Activated T-helper 17 cell treated with anti-CD3 and anti-CD28 coated beads, Interleukin-2, amount 50 U/mL, for 72 hours (primary cell): Measurements from ENCODE around the gene PABPC1L. TPM values are rescaled to one million over a fixed set of nuclear protein-coding genes. Genes with fewer than 3 reads are reported as not detected.

ENCODE experiments used
- ATAC-seq: fragments of 150-1000 bp; cut with Tn5 transposase; replicated peaks from 2 replicates; pipeline ENCODE4 v1.10.0; 2021; ENCODE audit warnings: mild to moderate bottlenecking, moderate library complexity
- H3K27ac Mint-ChIP-seq: one replicate; pipeline ENCODE4 v1.8.0; 2022; ENCODE audit warnings: mixed read lengths
- H3K27me3 Mint-ChIP-seq: one replicate; pipeline ENCODE4 v1.8.0; 2022; ENCODE audit warnings: mixed read lengths
- H3K36me3 Mint-ChIP-seq: one replicate; pipeline ENCODE4 v1.8.0; 2022; ENCODE audit warnings: low read depth, mild to moderate bottlenecking, mixed read lengths
- H3K4me1 Mint-ChIP-seq: one replicate; pipeline ENCODE4 v1.8.0; 2022; ENCODE audit warnings: mixed read lengths
- H3K4me3 Mint-ChIP-seq: one replicate; pipeline ENCODE4 v1.8.0; 2022; ENCODE audit warnings: mild to moderate bottlenecking, mixed read lengths
- H3K9me3 Mint-ChIP-seq: one replicate; pipeline ENCODE4 v1.8.0; 2022; ENCODE audit warnings: mixed read lengths
- total RNA-seq, 2 donors: library from RNA; stranded (reverse); gene quantifications; one replicate each; pipeline ENCODE4 v1.2.3, GENCODE V29; 2022

The PABPC1L gene
- total RNA-seq, 2 donors from 2014 or later: 49.3 to 85.9 TPM

GRCh38 chr20:44914924-44915323 is 5.1 kb downstream of the PABPC1L start:
- Mint-ChIP-seq H3K27me3 (no peaks in the 10 kb centered on the region), H3K4me1 (peaks cover 3% of the 10 kb centered on the region), H3K9me3 (no peaks in the 10 kb centered on the region), H3K36me3 (peaks cover 63% of the 10 kb centered on the region), H3K27ac (peak overlapping the region; percentile 74), H3K4me3 (peak overlapping the region; percentile 8)
- ATAC-seq: peak; percentile 71

DNA sequence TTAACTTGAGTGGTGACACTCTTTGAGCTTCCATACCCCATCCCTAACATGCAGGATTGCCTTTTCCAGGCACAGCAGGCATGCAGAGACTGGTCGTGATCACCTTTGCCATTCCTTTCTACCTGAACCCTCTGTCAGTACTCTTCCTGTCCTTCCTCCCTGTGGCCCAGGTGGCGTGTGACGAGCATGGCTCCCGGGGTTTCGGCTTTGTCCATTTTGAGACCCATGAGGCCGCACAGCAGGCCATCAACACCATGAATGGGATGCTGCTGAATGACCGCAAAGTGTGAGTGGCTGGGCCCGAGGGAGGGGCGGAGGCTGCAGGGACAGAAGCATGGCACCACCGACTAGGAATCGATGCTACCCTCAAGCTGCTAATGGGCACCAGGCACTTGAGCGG is 6.7 kb downstream of the PABPC1L start:
- H3K36me3 Mint-ChIP-seq: peaks cover 73% of the 10 kb centered on the region
- no peak for ATAC-seq

DNA sequence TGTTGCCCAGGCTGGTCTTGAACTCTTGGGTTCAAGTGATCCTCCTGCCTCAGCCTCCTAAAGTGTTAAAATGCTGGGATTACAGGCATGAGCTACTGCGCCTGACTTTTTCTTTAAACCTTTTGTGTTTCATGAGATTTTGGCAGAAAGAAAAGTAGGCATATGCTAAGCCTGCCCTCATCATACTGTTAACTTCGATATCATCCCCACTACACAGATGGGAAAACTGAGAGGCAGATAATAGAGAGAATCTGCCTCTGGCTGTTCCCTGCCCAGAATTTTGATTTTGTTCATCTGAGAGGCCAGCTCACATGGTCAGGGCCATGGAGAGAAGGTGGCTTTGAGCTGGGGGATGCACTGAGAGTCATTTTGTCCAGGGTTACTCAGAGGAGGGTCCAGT is 7.5 kb downstream of the PABPC1L start:
- no peak for ATAC-seq
- Mint-ChIP-seq H3K4me1 (peaks cover 3% of the 10 kb centered on the region), H3K36me3 (peaks cover 79% of the 10 kb centered on the region), H3K27ac (no peak overlapping the region), H3K4me3 (no peak overlapping the region), H3K9me3 (no peaks in the 10 kb centered on the region), H3K27me3 (no peaks in the 10 kb centered on the region)

More for the DNA sequence above, 6.7 kb downstream of the PABPC1L start:
- no peaks in the 10 kb centered on the region for H3K27me3 Mint-ChIP-seq
- H3K9me3 Mint-ChIP-seq: no peaks in the 10 kb centered on the region
- H3K27ac Mint-ChIP-seq: no peak overlapping the region
- no peak overlapping the region for H3K4me3 Mint-ChIP-seq
- peaks cover 3% of the 10 kb centered on the region for H3K4me1 Mint-ChIP-seq

DNA sequence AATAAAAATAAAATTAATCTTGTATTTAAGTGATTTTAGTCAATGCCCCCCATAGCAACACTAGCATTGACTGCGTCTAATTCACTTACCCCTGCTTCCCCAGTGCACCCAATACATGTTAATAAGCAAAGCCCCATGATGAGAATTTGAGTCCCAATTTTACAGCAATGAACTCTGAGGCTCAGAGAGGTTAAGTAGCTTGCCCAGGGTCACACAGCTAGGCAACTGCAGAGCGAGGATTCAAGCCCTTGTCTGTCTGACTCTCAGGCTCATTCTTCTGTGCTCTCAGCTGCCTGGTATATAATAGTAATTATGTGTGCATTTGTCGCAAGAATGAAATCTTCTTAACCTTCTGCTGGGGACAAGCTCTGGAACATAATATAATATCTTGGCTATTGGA is 8.5 kb downstream of the PABPC1L start:
- ATAC-seq: no peak
- Mint-ChIP-seq H3K27me3 (no peaks in the 10 kb centered on the region), H3K9me3 (no peaks in the 10 kb centered on the region), H3K27ac (no peak overlapping the region), H3K4me3 (no peak overlapping the region), H3K4me1 (no peaks in the 10 kb centered on the region), H3K36me3 (peaks cover 79% of the 10 kb centered on the region)

GRCh38 chr20:44918761-44919160 is 8.9 kb downstream of the PABPC1L start:
- Mint-ChIP-seq H3K4me3 (no peak overlapping the region), H3K4me1 (no peaks in the 10 kb centered on the region), H3K36me3 (peaks cover 79% of the 10 kb centered on the region), H3K27me3 (no peaks in the 10 kb centered on the region), H3K9me3 (no peaks in the 10 kb centered on the region), H3K27ac (no peak overlapping the region)
- no peak for ATAC-seq

DNA sequence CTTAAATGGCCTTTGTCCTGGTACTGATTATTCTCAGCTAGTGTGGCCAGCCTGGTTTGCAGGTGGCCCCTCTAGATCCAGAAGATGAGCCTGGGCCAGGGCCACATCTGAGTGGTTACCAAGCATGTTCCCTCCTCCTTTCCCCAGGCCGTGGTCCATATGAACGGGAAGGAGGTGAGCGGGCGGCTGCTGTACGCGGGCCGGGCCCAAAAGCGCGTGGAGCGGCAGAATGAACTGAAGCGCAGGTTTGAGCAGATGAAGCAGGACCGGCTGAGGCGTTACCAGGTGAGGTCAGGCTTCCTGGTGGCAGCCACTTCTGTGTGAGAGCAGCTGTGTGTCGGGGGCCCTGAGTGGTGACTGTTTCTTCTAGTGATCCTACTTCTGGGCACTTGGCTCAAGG is 11.6 kb downstream of the PABPC1L start:
- Mint-ChIP-seq H3K9me3 (no peaks in the 10 kb centered on the region), H3K27ac (no peak overlapping the region), H3K4me1 (no peaks in the 10 kb centered on the region), H3K36me3 (peaks cover 71% of the 10 kb centered on the region), H3K27me3 (no peaks in the 10 kb centered on the region), H3K4me3 (no peak overlapping the region)
- ATAC-seq: no peak

DNA sequence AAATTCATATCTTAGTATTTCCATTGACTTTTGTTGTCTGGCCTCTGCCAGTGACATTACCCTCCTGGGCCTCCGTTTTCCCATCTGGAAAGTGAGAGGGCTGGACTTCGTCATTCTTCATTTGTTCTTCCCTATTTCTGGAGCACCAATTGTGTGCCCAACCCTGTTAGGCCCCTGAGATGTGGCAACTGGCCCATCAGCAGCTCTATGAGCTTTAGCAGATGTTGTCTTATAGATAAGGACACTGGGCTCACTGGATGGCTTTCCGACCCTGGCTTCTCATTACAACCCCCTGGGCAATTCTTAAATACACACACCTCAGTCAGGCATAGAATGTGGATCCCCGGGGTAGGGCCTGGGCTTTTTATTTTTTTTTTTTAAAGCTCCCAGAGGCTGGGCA is 14.7 kb downstream of the PABPC1L start:
- H3K27me3 Mint-ChIP-seq: no peaks in the 10 kb centered on the region
- no peak for ATAC-seq
- no peak overlapping the region for H3K27ac Mint-ChIP-seq
- H3K4me3 Mint-ChIP-seq: no peak overlapping the region
- no peaks in the 10 kb centered on the region for H3K4me1 Mint-ChIP-seq
- no peaks in the 10 kb centered on the region for H3K9me3 Mint-ChIP-seq
- H3K36me3 Mint-ChIP-seq: peaks cover 52% of the 10 kb centered on the region

GRCh38 chr20:44928595-44928994 is 18.7 kb downstream of the PABPC1L start:
- no peak overlapping the region for H3K4me3 Mint-ChIP-seq
- no peak overlapping the region for H3K27ac Mint-ChIP-seq
- no peaks in the 10 kb centered on the region for H3K4me1 Mint-ChIP-seq
- ATAC-seq: no peak
- no peaks in the 10 kb centered on the region for H3K9me3 Mint-ChIP-seq
- peaks cover 51% of the 10 kb centered on the region for H3K36me3 Mint-ChIP-seq
- no peaks in the 10 kb centered on the region for H3K27me3 Mint-ChIP-seq

GRCh38 chr20:44930517-44931168 is 20.8 kb downstream of the PABPC1L start:
- no peaks in the 10 kb centered on the region for H3K9me3 Mint-ChIP-seq
- no peaks in the 10 kb centered on the region for H3K4me1 Mint-ChIP-seq
- H3K27me3 Mint-ChIP-seq: no peaks in the 10 kb centered on the region
- H3K4me3 Mint-ChIP-seq: no peak overlapping the region
- ATAC-seq: no peak
- no peak overlapping the region for H3K27ac Mint-ChIP-seq
- H3K36me3 Mint-ChIP-seq: peaks cover 53% of the 10 kb centered on the region

GRCh38 chr20:44931911-44932310 is 22.1 kb downstream of the PABPC1L start:
- no peaks in the 10 kb centered on the region for H3K27me3 Mint-ChIP-seq
- no peaks in the 10 kb centered on the region for H3K4me1 Mint-ChIP-seq
- peaks cover 65% of the 10 kb centered on the region for H3K36me3 Mint-ChIP-seq
- no peak overlapping the region for H3K27ac Mint-ChIP-seq
- ATAC-seq: no peak
- no peak overlapping the region for H3K4me3 Mint-ChIP-seq
- H3K9me3 Mint-ChIP-seq: no peaks in the 10 kb centered on the region

DNA sequence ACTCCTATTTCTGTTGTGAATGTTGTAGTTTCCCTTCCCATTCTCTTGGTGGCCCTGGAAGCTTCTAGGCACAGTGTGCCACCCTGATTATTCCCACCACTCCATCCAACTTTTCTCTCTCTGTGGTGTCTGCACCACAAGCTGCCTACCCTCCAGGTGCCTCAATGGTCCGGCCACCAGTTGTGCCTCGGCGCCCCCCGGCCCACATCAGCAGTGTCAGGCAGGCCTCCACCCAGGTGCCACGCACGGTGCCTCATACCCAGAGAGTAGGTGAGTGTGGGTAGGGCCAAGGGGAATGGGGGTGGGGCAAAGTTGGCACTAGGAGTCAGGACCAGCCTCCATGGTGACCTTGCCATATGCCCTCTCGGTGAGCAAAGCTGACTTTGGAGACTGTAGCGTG is 23.1 kb downstream of the PABPC1L start:
- H3K27ac Mint-ChIP-seq: no peak overlapping the region
- no peaks in the 10 kb centered on the region for H3K4me1 Mint-ChIP-seq
- peaks cover 75% of the 10 kb centered on the region for H3K36me3 Mint-ChIP-seq
- H3K9me3 Mint-ChIP-seq: no peaks in the 10 kb centered on the region
- no peak for ATAC-seq
- no peak overlapping the region for H3K4me3 Mint-ChIP-seq
- no peaks in the 10 kb centered on the region for H3K27me3 Mint-ChIP-seq

DNA sequence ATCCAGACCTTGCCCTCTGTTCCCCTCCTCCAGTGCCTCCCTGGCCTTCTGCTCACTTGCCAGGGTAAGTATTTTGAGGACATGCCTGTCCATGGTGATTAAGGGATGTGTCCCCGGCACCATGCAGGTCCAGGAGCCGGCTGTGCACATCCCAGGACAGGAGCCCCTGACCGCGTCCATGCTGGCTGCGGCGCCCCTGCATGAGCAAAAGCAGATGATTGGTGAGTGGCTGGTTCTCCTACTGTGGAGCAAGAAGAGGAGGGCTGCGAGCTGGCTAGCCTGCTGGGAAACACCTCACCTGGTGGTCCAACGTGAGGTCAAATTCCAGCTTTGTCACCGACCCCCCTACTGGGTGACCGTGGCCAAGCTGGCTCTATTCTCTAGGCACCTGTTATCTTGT is 26.6 kb downstream of the PABPC1L start:
- H3K4me3 Mint-ChIP-seq: no peak overlapping the region
- no peaks in the 10 kb centered on the region for H3K4me1 Mint-ChIP-seq
- H3K27ac Mint-ChIP-seq: no peak overlapping the region
- H3K9me3 Mint-ChIP-seq: no peaks in the 10 kb centered on the region
- peaks cover 89% of the 10 kb centered on the region for H3K36me3 Mint-ChIP-seq
- no peak for ATAC-seq
- no peaks in the 10 kb centered on the region for H3K27me3 Mint-ChIP-seq

GRCh38 chr20:44938637-44939036 is 28.8 kb downstream of the PABPC1L start:
- H3K27me3 Mint-ChIP-seq: no peaks in the 10 kb centered on the region
- H3K36me3 Mint-ChIP-seq: peaks cover 94% of the 10 kb centered on the region
- no peak overlapping the region for H3K27ac Mint-ChIP-seq
- H3K4me3 Mint-ChIP-seq: no peak overlapping the region
- no peak for ATAC-seq
- no peaks in the 10 kb centered on the region for H3K4me1 Mint-ChIP-seq
- H3K9me3 Mint-ChIP-seq: no peaks in the 10 kb centered on the region

- no peak overlapping the region for H3K4me3 Mint-ChIP-seq
- no peaks in the 10 kb centered on the region for H3K9me3 Mint-ChIP-seq
- no peak for ATAC-seq
- no peak overlapping the region for H3K27ac Mint-ChIP-seq
- H3K36me3 Mint-ChIP-seq: peaks cover 94% of the 10 kb centered on the region
- H3K4me1 Mint-ChIP-seq: no peaks in the 10 kb centered on the region
- no peaks in the 10 kb centered on the region for H3K27me3 Mint-ChIP-seq
Measured at GRCh38 chr20:44941120-44941691, 31.3 kb downstream of the PABPC1L start.

DNA sequence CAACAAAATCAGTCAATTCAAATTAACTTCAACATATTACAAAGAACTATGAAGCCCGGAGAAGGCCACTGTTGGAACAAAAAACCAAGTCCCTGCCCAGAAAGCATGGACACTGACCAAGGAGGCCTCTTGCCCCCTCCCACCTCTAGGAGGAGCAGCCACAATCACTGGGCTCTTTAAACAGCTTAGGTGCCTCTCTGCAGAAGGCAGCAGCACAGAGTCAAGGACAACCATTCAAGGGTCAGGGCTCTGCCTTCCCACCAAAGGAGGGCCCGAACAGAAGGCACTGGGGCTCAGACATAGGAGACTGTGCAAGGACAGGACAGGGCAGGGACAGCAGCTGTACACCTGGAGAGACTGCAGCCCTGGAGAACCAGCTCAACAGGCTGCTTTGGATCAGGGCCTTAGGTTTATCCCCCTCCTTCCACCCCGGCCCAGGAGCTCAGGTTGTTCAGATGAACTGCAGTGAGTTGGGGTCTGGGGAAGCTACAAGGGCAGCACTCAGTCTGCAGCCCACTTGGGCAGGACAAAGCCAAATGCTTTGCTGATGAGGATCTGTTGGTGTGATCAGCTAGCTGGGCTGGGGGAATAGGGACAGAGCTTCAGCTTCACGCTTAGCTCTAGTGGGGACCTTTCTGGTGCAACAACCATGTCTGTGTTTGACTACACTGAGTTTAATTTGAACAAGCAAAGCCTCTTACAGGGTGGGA is 32.6 kb downstream of the PABPC1L start:
- no peak for ATAC-seq
- Mint-ChIP-seq H3K27me3 (no peaks in the 10 kb centered on the region), H3K4me1 (peaks cover 4% of the 10 kb centered on the region), H3K36me3 (peaks cover 95% of the 10 kb centered on the region), H3K27ac (no peak overlapping the region), H3K4me3 (no peak overlapping the region), H3K9me3 (no peaks in the 10 kb centered on the region)
